Smooth muscle cell (in vitro differentiated cells): Measurements from ENCODE around the gene SETDB1. TPM values are rescaled to one million over a fixed set of nuclear protein-coding genes. Genes with fewer than 3 reads are reported as not detected.

Source experiments
- DNase-seq: peaks from one replicate; lab custom pipeline; 2025; ENCODE audit not compliant: unreplicated experiment; lab: John Stamatoyannopoulos, UW
- H2AFZ ChIP-seq: fragments of 200-600 bp; sonication (generic); 2 replicates; pipeline ENCODE4 v1.6.0; 2016; ENCODE audit warnings: antibody characterized with exemption, low read depth, mild to moderate bottlenecking
- H3F3A ChIP-seq: fragments of 200-600 bp; sonication (generic); 2 replicates; pipeline ENCODE4 v1.6.0; 2017; ENCODE audit warnings: antibody characterized with exemption, low read depth
- H3K27ac ChIP-seq: fragments of 200-600 bp; sonication (generic); 2 replicates; pipeline ENCODE4 v1.5.1; 2016; ENCODE audit warnings: low read depth, mild to moderate bottlenecking
- H3K27me3 ChIP-seq: fragments of 200-600 bp; sonication (generic); 2 replicates; pipeline ENCODE4 v1.6.1; 2016; ENCODE audit warnings: low read depth, mild to moderate bottlenecking
- H3K36me3 ChIP-seq: fragments of 200-600 bp; sonication (generic); 2 replicates; pipeline ENCODE4 v1.5.1; 2016; ENCODE audit warnings: low read depth
- H3K4me1 ChIP-seq: fragments of 200-600 bp; sonication (generic); 2 replicates; pipeline ENCODE4 v1.5.1; 2016; ENCODE audit warnings: low read depth
- H3K4me2 ChIP-seq: fragments of 200-600 bp; sonication (generic); 2 replicates; pipeline ENCODE4 v1.6.0; 2016; ENCODE audit warnings: mild to moderate bottlenecking
- H3K4me3 ChIP-seq: fragments of 200-600 bp; sonication (generic); 2 replicates; pipeline ENCODE4 v1.5.1; 2016; ENCODE audit warnings: mild to moderate bottlenecking
- H3K79me2 ChIP-seq: fragments of 200-600 bp; sonication (generic); 2 replicates; pipeline ENCODE4 v1.6.0; 2016; ENCODE audit warnings: low read depth, mild to moderate bottlenecking
- H3K9ac ChIP-seq: fragments of 200-600 bp; sonication (generic); 2 replicates; pipeline ENCODE4 v1.6.0; 2016; ENCODE audit warnings: low read depth
- H3K9me3 ChIP-seq: fragments of 200-600 bp; sonication (generic); replicated peaks from 2 replicates; pipeline ENCODE4 v1.5.1; 2016; ENCODE audit warnings: low read depth
- H4K20me1 ChIP-seq: fragments of 200-600 bp; sonication (generic); 2 replicates; pipeline ENCODE4 v1.6.0; 2016; ENCODE audit warnings: low read depth
- CTCF ChIP-seq: fragments of 200-600 bp; sonication (generic); IDR thresholded peaks from 2 replicates; pipeline ENCODE4 v1.5.1; 2017; ENCODE audit warnings: borderline replicate concordance, mild to moderate bottlenecking, antibody characterized with exemption; ENCODE audit not compliant: insufficient read depth, poor library complexity, severe bottlenecking
- WGBS: methylation state at CpG from one replicate; pipeline ENCODE4 v1.1.7; 2016; ENCODE audit warnings: low lambda C conversion rate; 5-methylcytosine and 5-hydroxymethylcytosine counted together
- polyA plus RNA-seq: library from polyadenylated mRNA; unstranded; fragments of >200 nt; fragmentation: Nextera tagmentation; extraction: Ambion mirVana; gene quantifications from 2 replicates; pipeline ENCODE4 v1.2.1, GENCODE V29; 2016
- total RNA-seq: library from RNA; depleted of rRNA; stranded (reverse); fragments of >200 nt; gene quantifications from 2 replicates; pipeline ENCODE4 v1.2.3, GENCODE V29; 2014

SETDB1 gene
- total and polyA plus RNA-seq, 2 experiments from 2014 or later, result 11.3 to 19.1 TPM

- Histone ChIP-seq H3K9me3 (no peaks in the 10 kb centered on the region), H3F3A (peaks cover 11% of the 10 kb centered on the region), H4K20me1 (no peaks in the 10 kb centered on the region), H2AFZ (no peak overlapping the region), H3K79me2 (no peaks in the 10 kb centered on the region), H3K4me1 (peaks cover 3% of the 10 kb centered on the region), H3K9ac (peak overlapping the region; percentile 29), H3K27ac (peak overlapping the region; percentile 70), H3K36me3 (no peaks in the 10 kb centered on the region), H3K4me3 (no peak overlapping the region), H3K4me2 (peak overlapping the region; percentile 77), H3K27me3 (no peaks in the 10 kb centered on the region)
- DNase-seq, result no peak
- no peak for TF ChIP-seq CTCF
- WGBS, result 36% methylated on average over 17 of the region's 17 CpGs
Measured at GRCh38 chr1:150999051-150999674, 73.0 kb downstream of the SETDB1 start.

- Histone ChIP-seq H3F3A (peaks cover 11% of the 10 kb centered on the region), H2AFZ (no peak overlapping the region), H3K4me2 (peak overlapping the region; percentile 77), H3K79me2 (no peaks in the 10 kb centered on the region), H3K9ac (no peak overlapping the region), H4K20me1 (no peaks in the 10 kb centered on the region), H3K9me3 (no peaks in the 10 kb centered on the region), H3K36me3 (no peaks in the 10 kb centered on the region), H3K4me1 (peaks cover 3% of the 10 kb centered on the region), H3K4me3 (no peak overlapping the region), H3K27ac (peak overlapping the region; percentile 70), H3K27me3 (no peaks in the 10 kb centered on the region)
- 98% methylated on average over 2 of the region's 2 CpGs for WGBS
- no peak for TF ChIP-seq CTCF
- no peak for DNase-seq
Measured at GRCh38 chr1:150999926-151000325, 73.8 kb downstream of the SETDB1 start.

- Histone ChIP-seq H3K27ac (no peak overlapping the region), H3K79me2 (no peaks in the 10 kb centered on the region), H2AFZ (no peak overlapping the region), H3K9ac (no peak overlapping the region), H3K4me2 (no peak overlapping the region), H3K9me3 (no peaks in the 10 kb centered on the region), H3K36me3 (no peaks in the 10 kb centered on the region), H3K4me1 (peaks cover 5% of the 10 kb centered on the region), H3F3A (peaks cover 11% of the 10 kb centered on the region), H3K27me3 (no peaks in the 10 kb centered on the region), H4K20me1 (no peaks in the 10 kb centered on the region), H3K4me3 (no peak overlapping the region)
- no peak for DNase-seq
- 94% methylated on average over 3 of the region's 3 CpGs for WGBS
- TF ChIP-seq CTCF, result no peak
Measured at GRCh38 chr1:151000408-151000807, 74.2 kb downstream of the SETDB1 start.

- WGBS, result 94% methylated on average over 4 of the region's 4 CpGs
- Histone ChIP-seq H3K36me3 (no peaks in the 10 kb centered on the region), H4K20me1 (no peaks in the 10 kb centered on the region), H3K79me2 (no peaks in the 10 kb centered on the region), H3K27ac (no peak overlapping the region), H3K4me1 (peaks cover 15% of the 10 kb centered on the region), H3F3A (peaks cover 11% of the 10 kb centered on the region), H3K9me3 (no peaks in the 10 kb centered on the region), H3K4me2 (no peak overlapping the region), H3K27me3 (no peaks in the 10 kb centered on the region), H3K4me3 (no peak overlapping the region), H3K9ac (no peak overlapping the region), H2AFZ (no peak overlapping the region)
- TF ChIP-seq CTCF, result no peak
- no peak for DNase-seq
Measured at GRCh38 chr1:151001602-151002001, 75.4 kb downstream of the SETDB1 start.
